Endothelial cell of umbilical vein (primary cell): ENCODE results near the gene C1QTNF5.

ENCODE experiments used
- JUN ChIP-seq: IDR thresholded peaks from 2 replicates; pipeline ENCODE4 v1.6.1; 2011; ENCODE audit warnings: borderline replicate concordance, low read depth; ENCODE audit not compliant: insufficient read length, insufficient read depth
- POLR2AphosphoS5 ChIP-seq: IDR thresholded peaks from 2 replicates; pipeline ENCODE4 v1.6.1; 2012; ENCODE audit warnings: low read depth, mild to moderate bottlenecking, control low read depth, low read length, moderate library complexity; ENCODE audit not compliant: insufficient read depth

DNA sequence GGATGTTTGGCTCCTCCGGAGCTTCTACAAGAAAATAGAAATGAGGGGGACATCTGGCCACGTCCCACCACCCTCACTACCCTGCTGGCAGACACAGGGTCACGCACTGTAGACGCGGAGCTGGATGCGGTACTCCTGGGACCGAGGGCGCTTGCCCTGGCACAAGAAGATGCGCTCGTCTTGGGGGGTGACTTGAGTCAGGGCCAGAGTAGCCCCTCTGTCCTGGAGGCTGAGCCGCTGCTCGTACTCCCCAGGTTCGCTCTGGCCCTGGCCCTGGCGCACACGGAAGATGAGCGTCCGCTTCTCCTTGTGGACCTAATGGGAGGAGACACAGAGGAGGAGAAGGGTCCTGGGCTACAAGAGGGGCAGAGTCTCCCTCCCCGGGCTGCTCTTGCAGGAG is 26.0 kb downstream of the C1QTNF5 start:
- TF ChIP-seq JUN = no peak
- no peak for TF ChIP-seq POLR2AphosphoS5
